H9 (cell line): ENCODE measurements around the gene IGF2BP2. TPM values are rescaled to one million over a fixed set of nuclear protein-coding genes. Genes with fewer than 3 reads are reported as not detected.

Experiments used
- DNase-seq: peaks from one replicate; pipeline ENCODE4 v3.0.0-alpha.2; 2017
- H2AFZ ChIP-seq: one replicate; pipeline ENCODE4 v1.6.1; 2013; ENCODE audit warnings: mild to moderate bottlenecking, low read length, control low read depth, moderate library complexity
- H2AK5ac ChIP-seq: 2 replicates; pipeline ENCODE4 v1.6.1; 2013; ENCODE audit warnings: low read length, control low read depth, mixed read lengths; ENCODE audit not compliant: insufficient read length
- H2BK120ac ChIP-seq: one replicate; pipeline ENCODE4 v1.6.1; 2013; ENCODE audit warnings: low read depth, mild to moderate bottlenecking, low read length, control low read depth, inconsistent platforms; ENCODE audit not compliant: poor library complexity, severe bottlenecking
- H2BK12ac ChIP-seq: 2 replicates; pipeline ENCODE4 v1.6.1; 2013; ENCODE audit warnings: low read length, control low read depth, mixed read lengths, low read depth; ENCODE audit not compliant: insufficient read length
- H2BK15ac ChIP-seq: 2 replicates; pipeline ENCODE4 v1.6.1; 2013; ENCODE audit warnings: low read depth, low read length, control low read depth
- H2BK20ac ChIP-seq: one replicate; pipeline ENCODE4 v1.6.1; 2013; ENCODE audit warnings: low read depth, mild to moderate bottlenecking, low read length, control low read depth, inconsistent platforms; ENCODE audit not compliant: poor library complexity, severe bottlenecking
- H2BK5ac ChIP-seq: 2 replicates; pipeline ENCODE4 v1.6.1; 2013; ENCODE audit warnings: low read length, control low read depth, mixed read lengths; ENCODE audit not compliant: insufficient read length
- H3K14ac ChIP-seq: 2 replicates; pipeline ENCODE4 v1.6.1; 2013; ENCODE audit warnings: low read length, control low read depth; ENCODE audit not compliant: insufficient read depth
- H3K18ac ChIP-seq: 2 replicates; pipeline ENCODE4 v1.6.1; 2013; ENCODE audit warnings: low read depth, mild to moderate bottlenecking, mixed read lengths, low read length, control low read depth; ENCODE audit not compliant: insufficient read length
- H3K23ac ChIP-seq: 2 replicates; pipeline ENCODE4 v1.6.1; 2013; ENCODE audit warnings: low read length, control low read depth, mixed read lengths, low read depth; ENCODE audit not compliant: insufficient read length
- H3K23me2 ChIP-seq: 2 replicates; pipeline ENCODE4 v1.6.1; 2013; ENCODE audit warnings: low read depth, mild to moderate bottlenecking, mixed read lengths, low read length, control low read depth; ENCODE audit not compliant: insufficient read length, poor library complexity, severe bottlenecking
- H3K27ac ChIP-seq: 2 replicates; pipeline ENCODE4 v1.5.1; 2013; ENCODE audit warnings: low read length, control low read depth, mixed read lengths, low read depth; ENCODE audit not compliant: insufficient read length
- H3K27me3 ChIP-seq: 2 replicates; pipeline ENCODE4 v1.6.1; 2013; ENCODE audit warnings: low read length, control low read depth, inconsistent platforms; ENCODE audit not compliant: insufficient read depth
- H3K4ac ChIP-seq: 2 replicates; pipeline ENCODE4 v1.6.1; 2013; ENCODE audit warnings: low read depth, mild to moderate bottlenecking, control low read depth, inconsistent platforms, low read length, moderate library complexity
- H3K4me1 ChIP-seq: 2 replicates; pipeline ENCODE4 v1.6.1; 2013; ENCODE audit warnings: low read length, control low read depth, inconsistent platforms; ENCODE audit not compliant: insufficient read depth
- H3K4me2 ChIP-seq: 2 replicates; pipeline ENCODE4 v1.6.1; 2013; ENCODE audit warnings: low read length, control low read depth, mixed read lengths; ENCODE audit not compliant: insufficient read length, insufficient read depth
- H3K56ac ChIP-seq: 2 replicates; pipeline ENCODE4 v1.6.1; 2013; ENCODE audit warnings: low read depth, mild to moderate bottlenecking, mixed read lengths, low read length, control low read depth; ENCODE audit not compliant: insufficient read length
- H3K79me1 ChIP-seq: 2 replicates; pipeline ENCODE4 v1.6.1; 2013; ENCODE audit warnings: low read depth, mild to moderate bottlenecking, moderate library complexity, low read length, control low read depth, inconsistent platforms; ENCODE audit not compliant: insufficient read depth, poor library complexity, severe bottlenecking
- H3K79me2 ChIP-seq: 2 replicates; pipeline ENCODE4 v1.6.1; 2013; ENCODE audit warnings: low read length, control low read depth, inconsistent platforms; ENCODE audit not compliant: insufficient read depth
- H3K9ac ChIP-seq: 2 replicates; pipeline ENCODE4 v1.6.1; 2013; ENCODE audit warnings: low read length, control low read depth, mixed read lengths; ENCODE audit not compliant: insufficient read length; ENCODE audit errors: extremely low read depth
- H3K9me3 ChIP-seq: one replicate; pipeline ENCODE4 v1.6.1; 2013; ENCODE audit warnings: low read depth, low read length, inconsistent platforms; ENCODE audit not compliant: control insufficient read depth
- H3T11ph ChIP-seq: one replicate; pipeline ENCODE4 v1.6.1; 2013; ENCODE audit warnings: mild to moderate bottlenecking, low read length, control low read depth, inconsistent platforms
- H4K20me1 ChIP-seq: one replicate; pipeline ENCODE4 v1.6.1; 2013; ENCODE audit not compliant: control insufficient read depth, insufficient read length, insufficient read depth
- H4K5ac ChIP-seq: 2 replicates; pipeline ENCODE4 v1.6.1; 2013; ENCODE audit warnings: low read depth, mild to moderate bottlenecking, mixed read lengths, low read length, control low read depth; ENCODE audit not compliant: insufficient read length
- H4K8ac ChIP-seq: replicated peaks from 2 replicates; pipeline ENCODE4 v1.6.1; 2013; ENCODE audit warnings: low read length, control low read depth, mixed read lengths, low read depth; ENCODE audit not compliant: insufficient read length
- H4K91ac ChIP-seq: 2 replicates; pipeline ENCODE4 v1.6.1; 2013; ENCODE audit warnings: low read depth, mild to moderate bottlenecking, moderate library complexity, mixed read lengths, low read length, control low read depth; ENCODE audit not compliant: insufficient read length
- H3K27ac Mint-ChIP-seq, 3 experiments: 2 replicates in 2 of 3; 3 replicates in 1 of 3; pipeline ENCODE4 v1.8.0; 2020 to 2021; ENCODE audit warnings: mixed read lengths in 3 of 3, mild to moderate bottlenecking in 1 of 3, moderate library complexity in 1 of 3
- H3K27me3 Mint-ChIP-seq: 2 replicates; pipeline ENCODE4 v1.8.0; 2021; ENCODE audit warnings: low read depth, mild to moderate bottlenecking, moderate library complexity, mixed read lengths
- H3K36me3 Mint-ChIP-seq, 3 experiments: 2 replicates in 2 of 3; 3 replicates in 1 of 3; pipeline ENCODE4 v1.8.0; 2020 to 2021; ENCODE audit warnings: low read depth in 3 of 3, mixed read lengths in 3 of 3; ENCODE audit not compliant: insufficient read depth in 1 of 3
- H3K4me1 Mint-ChIP-seq, 2 experiments: 2 replicates each; pipeline ENCODE4 v1.8.0; 2020; ENCODE audit warnings: mixed read lengths in 2 of 2
- H3K4me3 Mint-ChIP-seq, 2 experiments: 2 replicates in 1 of 2; 3 replicates in 1 of 2; pipeline ENCODE4 v1.8.0; 2020 to 2021; ENCODE audit warnings: mild to moderate bottlenecking in 2 of 2, mixed read lengths in 2 of 2, moderate library complexity in 1 of 2
- H3K9me3 Mint-ChIP-seq, 2 experiments: 2 replicates in 1 of 2; 3 replicates in 1 of 2; pipeline ENCODE4 v1.8.0; 2020; ENCODE audit warnings: mild to moderate bottlenecking in 2 of 2, mixed read lengths in 2 of 2, moderate library complexity in 1 of 2
- CTCF ChIP-seq: fragments of 200-600 bp; sonication (generic); conservative IDR thresholded peaks from 3 replicates; pipeline ENCODE4 v1.8.0; 2021; ENCODE audit warnings: antibody characterized with exemption, mild to moderate bottlenecking
- WGBS: extraction: QIAGEN DNeasy Blood & Tissue Kit; methylation state at CpG from one replicate; pipeline ENCODE4 v1.1.7; 2013; ENCODE audit warnings: missing lambda C conversion rate, low lambda C conversion rate, mixed read lengths; ENCODE audit not compliant: insufficient read length; ENCODE audit errors: extremely low coverage; 5-methylcytosine and 5-hydroxymethylcytosine counted together
- total RNA-seq: library from RNA; stranded (reverse); gene quantifications from 2 replicates; pipeline ENCODE4 v1.2.1, GENCODE V29; 2021

The IGF2BP2 gene
- total RNA-seq, 1 experiment from 2014 or later: 130 TPM

- Histone ChIP-seq H2AFZ (no peak overlapping the region), H2BK20ac (no peak overlapping the region), H2BK12ac (no peak overlapping the region), H3K9me3 (no peaks in the 10 kb centered on the region), H3T11ph (no peak overlapping the region), H2BK5ac (no peak overlapping the region), H3K4me1 (peaks cover 12% of the 10 kb centered on the region), H4K91ac (no peak overlapping the region), H2AK5ac (no peak overlapping the region), H4K5ac (no peak overlapping the region), H2BK120ac (no peak overlapping the region), H3K27me3 (no peaks in the 10 kb centered on the region), H2BK15ac (no peak overlapping the region), H3K14ac (no peak overlapping the region), H3K79me1 (peaks cover 7% of the 10 kb centered on the region), H3K18ac (no peak overlapping the region), H3K9ac (no peak overlapping the region), H3K23ac (no peak overlapping the region), H3K79me2 (peaks cover 12% of the 10 kb centered on the region; the same call in 1 of the 2 replicates), H3K4ac (no peak overlapping the region), H3K4me2 (no peak overlapping the region), H3K27ac (no peak overlapping the region), H3K56ac (no peak overlapping the region), H3K23me2 (no peaks in the 10 kb centered on the region), H4K8ac (no peak overlapping the region), H4K20me1 (no peaks in the 10 kb centered on the region)
- Mint-ChIP-seq H3K27ac (peak overlapping the region in 1 of 3 experiments; percentile 77; a peak in 3 of 7 replicates), H3K27me3 (no peaks in the 10 kb centered on the region), H3K4me1 (peaks cover 64 to 68% of the 10 kb centered on the region in 2 experiments), H3K9me3 (peaks cover 4 to 8% of the 10 kb centered on the region in 2 experiments; a peak in 4 of 5 replicates), H3K4me3 (no peak overlapping the region), H3K36me3 (peaks cover 20 to 27% (median 26%) of the 10 kb centered on the region in 3 experiments)
- DNase-seq: no peak
- no CpG with 5 or more reads among the region's 1 CpG for WGBS
- no peak for TF ChIP-seq CTCF
Measured at GRCh38 chr3:185750015-185750414, 74.8 kb downstream of the IGF2BP2 start.
